Pancreas (tissue), 10 donors: ENCODE measurements around the gene ZNF791. TPM values are rescaled to one million over a fixed set of nuclear protein-coding genes. Genes with fewer than 3 reads are reported as not detected.

ENCODE experiments used
- ATAC-seq, 4 donors: fragments of 200-7000 bp; cut with Tn5 transposase; one replicate each; pipeline versions ENCODE4 v1.8.0 to v1.9.1; 2020; ENCODE audit warnings: mild to moderate bottlenecking in 4 of 4, moderate library complexity in 4 of 4
- DNase-seq, 6 donors: peaks; one replicate each; pipeline ENCODE4 v3.0.0-alpha.2; 2020
- FAIRE-seq: peaks from 2 replicates; lab custom pipeline; 2012; peaks lifted over from hg19 to GRCh38; lab: Jason Lieb, UNC
- H3K27ac ChIP-seq, 4 donors: fragments of 200-600 bp; sonication (generic); 1 replicate in 3 of 4; 2 replicates in 1 of 4; pipeline versions ENCODE4 v1.5.0 to v1.8.0; 2020
- H3K27me3 ChIP-seq, 4 donors: fragments of 200-600 bp; one replicate each; pipeline ENCODE4 v1.8.0; 2021
- H3K36me3 ChIP-seq, 3 donors: fragments of 200-600 bp; sonication (generic) in 1 of 3; one replicate each; pipeline versions ENCODE4 v1.5.0 to v1.8.0; 2020 to 2021
- H3K4me1 ChIP-seq, 3 donors: fragments of 200-600 bp; one replicate each; pipeline ENCODE4 v1.8.0; 2021
- H3K4me3 ChIP-seq, 4 donors: fragments of 200-600 bp; sonication (generic) in 2 of 4; one replicate each; pipeline versions ENCODE4 v1.5.0 to v1.8.0; 2020 to 2021
- H3K9me3 ChIP-seq, 4 donors: fragments of 200-600 bp; one replicate each; pipeline ENCODE4 v1.8.0; 2021
- WGBS, 2 donors: extraction: QIAGEN DNeasy Blood & Tissue Kit; methylation state at CpG; one replicate each; pipeline ENCODE4 v1.1.7; 2013; 5-methylcytosine and 5-hydroxymethylcytosine counted together
- intact Hi-C, 3 donors: fragments of 100-400 bp; cut with DNase I; formaldehyde crosslinking; loops; one replicate each; pipeline versions ENCODE4 v1.11.1 to v1.14.2; 2022
- polyA plus RNA-seq, 2 donors: library from polyadenylated mRNA; stranded (reverse); fragments of 200-250 nt; gene quantifications; one replicate each; pipeline ENCODE4 v1.2.3, GENCODE V29; 2013
- total RNA-seq, 6 donors: library from RNA; stranded (reverse); fragmentation: NEBNext Ultra II Directional in 4 of 6; extraction: Animal tissue kit (Norgen Biotek cat#: 25700) in 4 of 6; gene quantifications; one replicate each; pipeline versions ENCODE4 v1.2.1 to v1.2.4, GENCODE V29; 2021 to 2023
- TF ChIP-seq, protein P1 (sequence below), 4 donors: fragments of 200-600 bp; sonication (generic) in 3 of 4; IDR thresholded peaks; one replicate each; pipeline versions ENCODE4 v1.5.0 to v1.8.0; 2021; ENCODE audit warnings: antibody characterized with exemption in 4 of 4
- donor health status: healthy with polysubstance abuse.
- donor health status: DM: no; HTN: no; CAD: no; lungs with moderate emphysema.
- donor health status: DM: no; HTN: no; CAD: no.
- donor health status: control.
- donor health status: control.
- donor health status: Bipolar disorder and iron deficiency.
- donor health status: DM: yes; HTN: yes; CAD: no.
- donor health status: DM: no; HTN: no; CAD: no.
- donor health status: DM: no; HTN: no; CAD: no.
- donor health status: DM: yes; HTN: yes; CAD: no.

Gene ZNF791
- total and polyA plus RNA-seq, 8 donors: 6.1 to 16.7 (median 10.9) TPM

DNA sequence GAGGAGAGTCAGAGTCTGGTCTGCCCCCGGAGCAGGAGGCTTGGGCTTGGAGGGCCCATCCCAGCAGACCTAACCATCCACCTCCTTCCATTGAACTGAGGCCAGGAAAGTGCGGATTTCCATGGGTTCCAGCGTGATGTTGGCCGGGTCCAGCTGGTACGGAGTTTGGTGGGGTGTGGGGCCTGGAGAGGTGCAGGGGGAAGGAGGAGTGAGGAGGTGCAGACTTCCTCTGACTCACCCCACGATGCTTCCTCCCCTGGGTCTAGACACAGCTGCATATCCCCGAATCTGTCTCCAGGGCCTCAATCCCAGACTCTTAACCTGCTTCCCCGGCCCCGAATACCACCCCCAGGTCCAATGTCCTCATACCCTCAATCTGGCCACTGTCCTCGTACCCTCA is 35.8 kb downstream of the ZNF791 start:
- FAIRE-seq: no peak
- peaks cover 0 to 7% (median 6%) of the 10 kb centered on the region in 3 donors for H3K4me1 ChIP-seq
- no peak overlapping the region for H3K4me3 ChIP-seq
- no peak for ATAC-seq
- 88 to 98% methylated on average over 10 of the region's 10 CpGs for WGBS, 2 donors
- no peaks in the 10 kb centered on the region for H3K27me3 ChIP-seq
- TF ChIP-seq, protein P1, sequence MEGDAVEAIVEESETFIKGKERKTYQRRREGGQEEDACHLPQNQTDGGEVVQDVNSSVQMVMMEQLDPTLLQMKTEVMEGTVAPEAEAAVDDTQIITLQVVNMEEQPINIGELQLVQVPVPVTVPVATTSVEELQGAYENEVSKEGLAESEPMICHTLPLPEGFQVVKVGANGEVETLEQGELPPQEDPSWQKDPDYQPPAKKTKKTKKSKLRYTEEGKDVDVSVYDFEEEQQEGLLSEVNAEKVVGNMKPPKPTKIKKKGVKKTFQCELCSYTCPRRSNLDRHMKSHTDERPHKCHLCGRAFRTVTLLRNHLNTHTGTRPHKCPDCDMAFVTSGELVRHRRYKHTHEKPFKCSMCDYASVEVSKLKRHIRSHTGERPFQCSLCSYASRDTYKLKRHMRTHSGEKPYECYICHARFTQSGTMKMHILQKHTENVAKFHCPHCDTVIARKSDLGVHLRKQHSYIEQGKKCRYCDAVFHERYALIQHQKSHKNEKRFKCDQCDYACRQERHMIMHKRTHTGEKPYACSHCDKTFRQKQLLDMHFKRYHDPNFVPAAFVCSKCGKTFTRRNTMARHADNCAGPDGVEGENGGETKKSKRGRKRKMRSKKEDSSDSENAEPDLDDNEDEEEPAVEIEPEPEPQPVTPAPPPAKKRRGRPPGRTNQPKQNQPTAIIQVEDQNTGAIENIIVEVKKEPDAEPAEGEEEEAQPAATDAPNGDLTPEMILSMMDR (IDR thresholded peaks at IDR 0.05): no peak
- no peak overlapping the region for H3K27ac ChIP-seq
- H3K36me3 ChIP-seq: no peaks in the 10 kb centered on the region
- peak in 1 of 6 donors; percentile 29 for DNase-seq
- no peaks in the 10 kb centered on the region for H3K9me3 ChIP-seq
- intact Hi-C loops: no loop called here

DNA sequence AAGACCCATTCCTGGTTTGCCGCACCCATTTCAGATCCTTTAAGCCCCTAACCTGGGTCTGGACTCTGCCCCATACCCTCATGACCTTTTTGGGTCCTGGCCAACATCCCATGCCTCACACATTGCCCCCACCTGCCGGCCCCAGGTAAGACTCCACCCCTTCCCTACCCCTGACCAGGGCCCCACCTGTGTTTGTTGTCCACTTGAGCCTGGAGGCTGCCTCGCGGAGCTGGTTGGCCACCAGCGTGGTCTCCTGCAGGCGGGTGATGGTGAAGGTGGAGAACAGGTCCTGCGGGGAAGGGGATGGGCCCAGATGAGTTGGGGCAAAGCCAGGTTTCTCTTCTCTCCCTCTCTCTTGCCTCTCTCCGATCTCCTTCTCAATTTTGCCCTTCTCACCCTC is 36.3 kb downstream of the ZNF791 start:
- Histone ChIP-seq H3K27ac (no peak overlapping the region), H3K36me3 (no peaks in the 10 kb centered on the region), H3K4me1 (peaks cover 0 to 7% (median 6%) of the 10 kb centered on the region in 3 donors), H3K9me3 (no peaks in the 10 kb centered on the region), H3K4me3 (peak overlapping the region in 1 of 4 donors; percentile 43), H3K27me3 (no peaks in the 10 kb centered on the region)
- FAIRE-seq (no peak), ATAC-seq (peak in 1 of 4 donors; percentile 2), DNase-seq (peak in 2 of 6 donors; percentile 59 to 76)
- TF ChIP-seq, protein P1 (IDR thresholded peaks at IDR 0.05): no peak
- 50 to 56% methylated on average over 8 of the region's 8 CpGs for WGBS, 2 donors
- intact Hi-C loops: no loop called here

DNA sequence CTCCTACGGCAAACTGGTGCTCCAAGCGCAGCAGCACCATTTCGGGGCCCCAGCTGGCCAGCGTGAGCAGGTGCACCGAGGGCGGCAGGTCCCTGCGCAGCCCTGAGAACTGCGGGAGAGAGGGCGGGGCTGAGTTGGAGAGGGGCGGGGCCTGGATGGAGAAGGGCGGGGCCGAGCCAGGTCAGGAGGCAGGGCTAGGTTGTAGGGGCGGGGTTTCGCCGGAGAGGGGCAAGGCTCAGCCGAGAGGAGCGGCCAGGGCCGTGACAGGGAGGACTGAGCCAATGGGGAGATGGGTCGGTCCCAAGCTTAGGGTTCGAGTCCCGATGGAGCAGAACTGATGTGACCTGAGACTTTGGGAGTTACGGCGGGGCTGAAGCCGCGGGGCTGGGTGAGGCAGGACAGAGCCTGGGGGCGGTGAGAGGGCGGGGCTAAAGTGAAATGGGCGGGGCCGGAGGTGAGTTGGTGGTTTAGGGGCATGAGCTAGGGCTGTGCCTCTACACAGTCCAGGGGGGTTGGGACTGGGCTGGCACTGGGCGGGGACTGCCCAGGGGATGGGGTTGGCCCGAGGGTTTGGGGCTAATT is 36.9 kb downstream of the ZNF791 start:
- peak overlapping the region in 2 of 4 donors; percentile 36 to 43 for H3K4me3 ChIP-seq

GRCh38 chr19:12648088-12648487 is 37.4 kb downstream of the ZNF791 start:
- 4 to 6% methylated on average over 27 to 29 of the region's 29 CpGs for WGBS, 2 donors
- no peaks in the 10 kb centered on the region for H3K36me3 ChIP-seq
- no peaks in the 10 kb centered on the region for H3K27me3 ChIP-seq
- no peak overlapping the region for H3K27ac ChIP-seq
- H3K4me1 ChIP-seq: peaks cover 0 to 7% (median 6%) of the 10 kb centered on the region in 3 donors
- H3K4me3 ChIP-seq: peak overlapping the region in 2 of 4 donors; percentile 36 to 43
- intact Hi-C loops: no loop called here
- no peaks in the 10 kb centered on the region for H3K9me3 ChIP-seq
- TF ChIP-seq, protein P1 (IDR thresholded peaks at IDR 0.05): peak in 1 of 4 donors; percentile 16
- FAIRE-seq: no peak
- DNase-seq: peak; percentile 23 to 79 (median 60)
- ATAC-seq: peak; percentile 70 to 81 (median 76)

More for the DNA sequence above, 36.9 kb downstream of the ZNF791 start:
- FAIRE-seq: no peak
- ATAC-seq: peak; percentile 94 to 98 (median 97)
- no peaks in the 10 kb centered on the region for H3K9me3 ChIP-seq
- intact Hi-C loops: no loop called here
- H3K27me3 ChIP-seq: no peaks in the 10 kb centered on the region
- peaks cover 0 to 7% (median 6%) of the 10 kb centered on the region in 3 donors for H3K4me1 ChIP-seq
- WGBS, 2 donors: 2 to 5% methylated on average over 27 to 31 of the region's 31 CpGs
- no peak overlapping the region for H3K27ac ChIP-seq
- H3K36me3 ChIP-seq: no peaks in the 10 kb centered on the region
- TF ChIP-seq, protein P1 (IDR thresholded peaks at IDR 0.05): no peak
- peak; percentile 72 to 94 (median 90) for DNase-seq

GRCh38 chr19:12649941-12650340 is 39.2 kb downstream of the ZNF791 start:
- 92 to 93% methylated on average over 10 of the region's 10 CpGs for WGBS, 2 donors
- H3K4me3 ChIP-seq: no peak overlapping the region
- H3K4me1 ChIP-seq: peaks cover 0 to 7% (median 6%) of the 10 kb centered on the region in 3 donors
- H3K36me3 ChIP-seq: no peaks in the 10 kb centered on the region
- FAIRE-seq (no peak), ATAC-seq (no peak), DNase-seq (peak in 1 of 6 donors; percentile 43)
- no peaks in the 10 kb centered on the region for H3K27me3 ChIP-seq
- no peak overlapping the region for H3K27ac ChIP-seq
- TF ChIP-seq, protein P1 (IDR thresholded peaks at IDR 0.05): no peak
- intact Hi-C loops: no loop called here
- H3K9me3 ChIP-seq: no peaks in the 10 kb centered on the region
